Measurements from ENCODE around the gene NDFIP1.

GRCh38 chr5:142122121-142122520, 13.5 kb downstream of the NDFIP1 start:
- TF ChIP-seq CTCF (IDR thresholded peaks at IDR 0.05) (no peak), POLR2AphosphoS5 (IDR thresholded peaks at IDR 0.05; ENCODE audit: insufficient read depth in 1 of 2, low read depth in 1 of 2) (no peak)
